Mucosa of gallbladder (tissue), 1 donor: ENCODE data around the gene MMD. TPM values are rescaled to one million over a fixed set of nuclear protein-coding genes. Genes with fewer than 3 reads are reported as not detected.

ENCODE experiments used
- DNase-seq: peaks from one replicate; pipeline ENCODE4 v3.0.0-alpha.2; 2020; ENCODE audit warnings: low spot score
- total RNA-seq: library from RNA; stranded (reverse); gene quantifications from one replicate; pipeline ENCODE4 v1.2.1, GENCODE V29; 2021
- donor health status: DM: no; HTN: no; CAD: no.

MMD gene
- total RNA-seq, 1 donor from 2014 or later = 16.8 TPM

- DNase-seq = no peak
Measured at GRCh38 chr17:55354010-55354409, 67.6 kb downstream of the MMD start.

GRCh38 chr17:55351226-55351625 is 70.4 kb downstream of the MMD start:
- DNase-seq = no peak

GRCh38 chr17:55350825-55351205 is 70.8 kb downstream of the MMD start:
- DNase-seq = no peak

- peak; percentile 50 for DNase-seq
Measured at GRCh38 chr17:55348749-55349354, 72.8 kb downstream of the MMD start.

GRCh38 chr17:55347341-55347740 is 74.3 kb downstream of the MMD start:
- DNase-seq = no peak

GRCh38 chr17:55346658-55347057 is 75.0 kb downstream of the MMD start:
- DNase-seq = no peak

- no peak for DNase-seq
Measured at GRCh38 chr17:55345132-55345531, 76.5 kb downstream of the MMD start.

- no peak for DNase-seq
Measured at GRCh38 chr17:55344514-55344997, 77.1 kb downstream of the MMD start.

GRCh38 chr17:55343900-55344513 is 77.6 kb downstream of the MMD start:
- DNase-seq = no peak

- no peak for DNase-seq
Measured at GRCh38 chr17:55342800-55343585, 78.6 kb downstream of the MMD start.

Other genes with a start within 250 kb of the MMD start
- 18.3 TPM for gene HLF, start 156.9 kb downstream of the MMD start, total RNA-seq
- not detected for gene SMIM36, start 89.6 kb upstream of the MMD start, total RNA-seq